Measurements from ENCODE around the gene CLEC3B.

CLEC3B gene

GRCh38 chr3:45003859-45004258 is 22.2 kb upstream of the CLEC3B start:
- no peaks in the 10 kb centered on the region for H3K9me3 ChIP-seq (ENCODE audit: control insufficient read depth, low read length)
- H3K4me1 ChIP-seq (ENCODE audit: control insufficient read depth, insufficient read depth, low read length), result peaks cover 32% of the 10 kb centered on the region
- no peaks in the 10 kb centered on the region for H3K27me3 ChIP-seq (replicated peaks; ENCODE audit: control insufficient read depth, insufficient read depth, low read length)
- H3K4me3 ChIP-seq (ENCODE audit: low read length), result no peak overlapping the region
- no peak for DNase-seq (ENCODE audit: low read depth)
- peaks cover 72% of the 10 kb centered on the region for H3K36me3 ChIP-seq (ENCODE audit: control insufficient read depth, insufficient read depth, low read length, severe bottlenecking)
- H3K9ac ChIP-seq (ENCODE audit: low read length), result peak overlapping the region; percentile 61

DNA sequence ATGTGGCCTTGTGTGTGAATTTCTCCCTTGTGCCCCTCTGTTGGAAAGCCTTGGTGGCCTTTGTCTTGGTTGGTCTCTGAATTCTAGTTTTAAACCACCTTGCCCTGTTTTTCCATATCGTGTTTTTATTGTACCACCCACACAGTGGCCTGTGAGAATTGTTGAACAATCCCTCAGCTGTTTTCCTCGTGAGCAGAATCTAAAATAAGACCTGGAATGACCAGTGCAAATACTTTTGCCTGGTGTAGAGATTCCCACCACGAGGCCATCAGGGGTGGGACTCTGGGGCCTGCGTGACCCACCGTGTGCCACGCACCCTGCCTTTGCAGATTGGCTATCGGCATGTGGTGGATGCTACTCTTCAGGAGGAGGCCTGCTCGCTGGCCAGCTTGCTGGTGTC is 19.0 kb upstream of the CLEC3B start:
- no peaks in the 10 kb centered on the region for H3K9me3 ChIP-seq (ENCODE audit: control insufficient read depth, low read length)
- no peaks in the 10 kb centered on the region for H3K27me3 ChIP-seq (replicated peaks; ENCODE audit: control insufficient read depth, insufficient read depth, low read length)
- no peak for DNase-seq (ENCODE audit: low read depth)
- peaks cover 50% of the 10 kb centered on the region for H3K36me3 ChIP-seq (ENCODE audit: control insufficient read depth, insufficient read depth, low read length, severe bottlenecking)
- H3K9ac ChIP-seq (ENCODE audit: low read length), result no peak overlapping the region
- H3K4me1 ChIP-seq (ENCODE audit: control insufficient read depth, insufficient read depth, low read length), result peaks cover 55% of the 10 kb centered on the region
- H3K4me3 ChIP-seq (ENCODE audit: low read length), result no peak overlapping the region

DNA sequence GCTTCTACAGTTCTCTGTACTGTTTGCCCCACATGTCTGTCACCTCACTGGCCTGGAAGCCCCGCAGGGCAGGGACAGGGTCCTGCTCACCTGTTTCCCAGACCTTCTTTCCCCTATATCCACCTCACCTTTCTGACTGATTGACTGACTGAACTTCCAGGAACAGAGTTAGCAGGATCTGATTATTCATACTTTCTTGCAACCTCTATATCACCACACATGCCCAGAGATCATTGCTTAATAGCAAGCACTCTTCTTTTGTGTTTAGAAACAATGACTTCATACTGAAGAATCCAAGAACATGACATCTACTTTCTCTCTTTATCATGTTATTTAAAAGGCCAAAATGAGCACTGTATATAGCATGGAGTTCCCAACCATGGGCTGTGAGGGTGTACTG is 18.0 kb upstream of the CLEC3B start:
- peaks cover 40% of the 10 kb centered on the region for H3K36me3 ChIP-seq (ENCODE audit: control insufficient read depth, insufficient read depth, low read length, severe bottlenecking)

GRCh38 chr3:45009868-45010267 is 16.2 kb upstream of the CLEC3B start:
- H3K9me3 ChIP-seq (ENCODE audit: control insufficient read depth, low read length), result no peaks in the 10 kb centered on the region
- no peak for DNase-seq (ENCODE audit: low read depth)
- H3K36me3 ChIP-seq (ENCODE audit: control insufficient read depth, insufficient read depth, low read length, severe bottlenecking), result peaks cover 32% of the 10 kb centered on the region
- H3K9ac ChIP-seq (ENCODE audit: low read length), result peak overlapping the region; percentile 90
- H3K4me3 ChIP-seq (ENCODE audit: low read length), result no peak overlapping the region
- H3K4me1 ChIP-seq (ENCODE audit: control insufficient read depth, insufficient read depth, low read length), result peaks cover 69% of the 10 kb centered on the region
- no peaks in the 10 kb centered on the region for H3K27me3 ChIP-seq (replicated peaks; ENCODE audit: control insufficient read depth, insufficient read depth, low read length)

More for the DNA sequence above, 18.0 kb upstream of the CLEC3B start:
- no peak overlapping the region for H3K4me3 ChIP-seq (ENCODE audit: low read length)
- peaks cover 61% of the 10 kb centered on the region for H3K4me1 ChIP-seq (ENCODE audit: control insufficient read depth, insufficient read depth, low read length)
- no peaks in the 10 kb centered on the region for H3K9me3 ChIP-seq (ENCODE audit: control insufficient read depth, low read length)
- no peaks in the 10 kb centered on the region for H3K27me3 ChIP-seq (replicated peaks; ENCODE audit: control insufficient read depth, insufficient read depth, low read length)
- peak overlapping the region; percentile 56 for H3K9ac ChIP-seq (ENCODE audit: low read length)
- peak; percentile 65 for DNase-seq (ENCODE audit: low read depth)

- Histone ChIP-seq H3K27me3 (replicated peaks; ENCODE audit: control insufficient read depth, insufficient read depth, low read length) (no peaks in the 10 kb centered on the region), H3K4me3 (ENCODE audit: low read length) (peak overlapping the region; percentile 69), H3K9me3 (ENCODE audit: control insufficient read depth, low read length) (no peaks in the 10 kb centered on the region), H3K9ac (ENCODE audit: low read length) (peak overlapping the region; percentile 90), H3K36me3 (ENCODE audit: control insufficient read depth, insufficient read depth, low read length, severe bottlenecking) (peaks cover 22% of the 10 kb centered on the region), H3K4me1 (ENCODE audit: control insufficient read depth, insufficient read depth, low read length) (peaks cover 74% of the 10 kb centered on the region)
- peak; percentile 81 for DNase-seq (ENCODE audit: low read depth)
Measured at GRCh38 chr3:45010811-45011333, 15.2 kb upstream of the CLEC3B start.

DNA sequence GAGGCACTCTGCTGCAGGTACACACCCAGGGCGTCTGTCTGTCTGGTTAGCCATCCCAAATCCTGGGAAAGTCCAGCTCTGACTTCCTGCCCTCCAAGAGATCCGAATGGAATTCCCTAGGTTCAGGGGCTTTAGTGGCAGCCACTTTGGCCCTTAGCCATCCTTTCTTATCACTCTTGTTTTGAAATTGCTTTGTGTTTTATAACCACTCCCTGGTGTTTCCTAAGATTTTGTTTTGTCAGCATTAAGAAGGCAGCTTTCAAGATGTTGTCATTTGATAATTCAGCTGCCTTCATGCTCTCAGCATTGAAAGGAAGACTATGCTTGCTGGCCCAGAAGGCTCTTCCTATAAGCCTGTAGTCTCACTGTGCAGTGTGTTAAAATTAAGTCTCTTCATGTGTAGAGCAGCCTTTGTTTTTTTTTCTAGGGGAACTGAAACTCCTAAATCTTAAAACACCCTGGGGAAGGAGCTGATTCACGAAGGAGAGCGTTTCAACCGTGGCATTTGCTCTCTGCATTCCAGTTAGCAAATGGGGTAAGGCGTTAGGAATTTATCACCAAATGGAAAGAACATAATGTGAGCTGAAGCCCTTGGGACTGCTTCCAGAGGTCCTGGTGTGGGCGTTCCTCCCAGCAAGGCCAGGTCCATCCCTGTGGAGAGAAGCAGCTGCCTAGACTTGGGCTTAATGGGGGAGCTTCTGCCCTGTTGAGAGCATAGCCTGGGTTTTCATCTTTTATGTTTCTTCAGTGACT is 14.2 kb upstream of the CLEC3B start:
- Histone ChIP-seq H3K36me3 (ENCODE audit: control insufficient read depth, insufficient read depth, low read length, severe bottlenecking) (peaks cover 20% of the 10 kb centered on the region), H3K4me3 (ENCODE audit: low read length) (peak overlapping the region; percentile 69), H3K4me1 (ENCODE audit: control insufficient read depth, insufficient read depth, low read length) (peaks cover 76% of the 10 kb centered on the region), H3K9ac (ENCODE audit: low read length) (peak overlapping the region; percentile 90), H3K9me3 (ENCODE audit: control insufficient read depth, low read length) (no peaks in the 10 kb centered on the region), H3K27me3 (replicated peaks; ENCODE audit: control insufficient read depth, insufficient read depth, low read length) (no peaks in the 10 kb centered on the region)
- DNase-seq (ENCODE audit: low read depth), result peak; percentile 91

- H3K4me3 ChIP-seq (ENCODE audit: low read length), result peak overlapping the region; percentile 60
- H3K36me3 ChIP-seq (ENCODE audit: control insufficient read depth, insufficient read depth, low read length, severe bottlenecking), result peaks cover 13% of the 10 kb centered on the region
- H3K9ac ChIP-seq (ENCODE audit: low read length), result peak overlapping the region; percentile 90
- DNase-seq (ENCODE audit: low read depth), result no peak
- H3K27me3 ChIP-seq (replicated peaks; ENCODE audit: control insufficient read depth, insufficient read depth, low read length), result no peaks in the 10 kb centered on the region
- H3K9me3 ChIP-seq (ENCODE audit: control insufficient read depth, low read length), result no peaks in the 10 kb centered on the region
- H3K4me1 ChIP-seq (ENCODE audit: control insufficient read depth, insufficient read depth, low read length), result peaks cover 78% of the 10 kb centered on the region
Measured at GRCh38 chr3:45012577-45012976, 13.5 kb upstream of the CLEC3B start.

GRCh38 chr3:45016916-45017315 is 9.2 kb upstream of the CLEC3B start:
- DNase-seq (ENCODE audit: low read depth), result no peak
- peaks cover 4% of the 10 kb centered on the region for H3K36me3 ChIP-seq (ENCODE audit: control insufficient read depth, insufficient read depth, low read length, severe bottlenecking)
- H3K9me3 ChIP-seq (ENCODE audit: control insufficient read depth, low read length), result no peaks in the 10 kb centered on the region
- H3K4me1 ChIP-seq (ENCODE audit: control insufficient read depth, insufficient read depth, low read length), result peaks cover 54% of the 10 kb centered on the region
- H3K9ac ChIP-seq (ENCODE audit: low read length), result no peak overlapping the region
- no peaks in the 10 kb centered on the region for H3K27me3 ChIP-seq (replicated peaks; ENCODE audit: control insufficient read depth, insufficient read depth, low read length)
- H3K4me3 ChIP-seq (ENCODE audit: low read length), result no peak overlapping the region

- Histone ChIP-seq H3K27me3 (replicated peaks; ENCODE audit: control insufficient read depth, insufficient read depth, low read length) (no peaks in the 10 kb centered on the region), H3K4me3 (ENCODE audit: low read length) (no peak overlapping the region), H3K9ac (ENCODE audit: low read length) (no peak overlapping the region), H3K36me3 (ENCODE audit: control insufficient read depth, insufficient read depth, low read length, severe bottlenecking) (peaks cover 4% of the 10 kb centered on the region), H3K9me3 (ENCODE audit: control insufficient read depth, low read length) (no peaks in the 10 kb centered on the region), H3K4me1 (ENCODE audit: control insufficient read depth, insufficient read depth, low read length) (peaks cover 49% of the 10 kb centered on the region)
- DNase-seq (ENCODE audit: low read depth), result peak; percentile 42
Measured at GRCh38 chr3:45017821-45018220, 8.3 kb upstream of the CLEC3B start.

GRCh38 chr3:45020534-45020933 is 5.6 kb upstream of the CLEC3B start:
- DNase-seq (ENCODE audit: low read depth), result no peak
- Histone ChIP-seq H3K4me3 (ENCODE audit: low read length) (no peak overlapping the region), H3K36me3 (ENCODE audit: control insufficient read depth, insufficient read depth, low read length, severe bottlenecking) (no peaks in the 10 kb centered on the region), H3K9ac (ENCODE audit: low read length) (no peak overlapping the region), H3K4me1 (ENCODE audit: control insufficient read depth, insufficient read depth, low read length) (peaks cover 41% of the 10 kb centered on the region), H3K27me3 (replicated peaks; ENCODE audit: control insufficient read depth, insufficient read depth, low read length) (no peaks in the 10 kb centered on the region), H3K9me3 (ENCODE audit: control insufficient read depth, low read length) (no peaks in the 10 kb centered on the region)

DNA sequence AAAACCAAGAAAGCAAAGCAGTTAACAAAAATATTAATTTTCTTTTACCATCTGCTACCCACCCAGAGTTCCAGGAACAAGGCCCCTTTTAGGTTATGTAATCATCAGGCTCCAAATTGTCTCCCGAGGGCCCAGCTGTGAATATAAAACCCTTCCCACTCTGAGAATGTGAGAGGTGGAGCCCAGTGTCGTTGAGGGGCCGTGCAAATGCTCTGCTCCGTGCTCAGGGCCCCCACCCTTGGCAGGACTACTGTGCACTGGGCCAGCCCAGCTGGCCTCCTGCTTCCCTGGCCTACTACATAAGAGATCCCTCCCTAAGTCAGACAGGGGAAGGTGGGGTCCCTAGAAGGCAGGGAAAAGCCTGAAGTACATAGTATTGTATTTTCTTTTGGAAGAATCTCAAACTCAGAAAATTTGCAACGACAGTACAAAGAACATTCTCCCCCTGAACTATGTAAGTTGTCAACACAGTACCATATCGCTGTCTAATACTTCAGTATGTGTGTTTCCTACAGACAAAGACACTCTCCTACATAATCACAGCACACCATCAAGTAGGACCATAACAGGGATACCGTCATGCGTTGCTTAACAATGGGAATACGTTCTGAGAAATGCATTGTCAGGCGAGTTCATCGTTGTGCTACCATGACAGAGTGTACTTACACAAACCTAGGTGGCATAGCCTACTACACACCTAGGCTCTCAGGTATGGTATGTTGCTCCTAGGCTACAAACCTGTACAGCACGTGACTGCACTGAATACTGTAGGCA is 4.4 kb upstream of the CLEC3B start:
- Histone ChIP-seq H3K9ac (ENCODE audit: low read length) (peak overlapping the region; percentile 14), H3K36me3 (ENCODE audit: control insufficient read depth, insufficient read depth, low read length, severe bottlenecking) (no peaks in the 10 kb centered on the region), H3K4me3 (ENCODE audit: low read length) (no peak overlapping the region), H3K27me3 (replicated peaks; ENCODE audit: control insufficient read depth, insufficient read depth, low read length) (no peaks in the 10 kb centered on the region), H3K4me1 (ENCODE audit: control insufficient read depth, insufficient read depth, low read length) (peaks cover 49% of the 10 kb centered on the region), H3K9me3 (ENCODE audit: control insufficient read depth, low read length) (no peaks in the 10 kb centered on the region)
- DNase-seq (ENCODE audit: low read depth), result no peak

Data from adipocyte (in vitro differentiated cells).